Measurements from ENCODE around the gene ISG15. TPM values are rescaled to one million over a fixed set of nuclear protein-coding genes. Genes with fewer than 3 reads are reported as not detected.
"Not testable (repeated sequence)": the region's sequence is repeated elsewhere in the genome, so short reads cannot be mapped to it uniquely, and the experiment has no call there.

The ISG15 gene
- total and polyA plus RNA-seq, 2 of the 13 experiments (the other 11 are each of a cell fraction or from before 2014, with no cell fraction given) = 42.1 to 54.9 TPM

DNA sequence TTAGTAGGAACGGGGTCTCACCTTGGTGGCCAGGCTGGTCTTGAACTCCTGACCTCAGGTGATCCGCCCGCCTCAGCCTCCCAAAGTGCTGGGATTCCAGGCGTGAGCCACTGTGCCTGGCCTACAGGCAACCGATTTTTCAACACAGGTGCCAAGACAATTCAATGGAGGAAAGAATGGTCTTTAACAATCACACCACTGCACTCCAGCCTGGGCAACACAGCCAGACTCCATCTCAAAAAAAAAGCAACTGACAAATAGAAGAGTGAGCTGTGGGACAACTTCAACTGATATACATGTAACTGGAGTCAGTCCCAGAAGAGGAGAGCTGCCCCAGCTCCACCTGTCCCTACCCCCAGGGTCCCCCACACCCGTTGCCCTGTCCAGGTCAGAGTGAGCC, 18.8 kb upstream of the ISG15 start:
- intact Hi-C loops (cut with micrococcal nuclease; ENCODE audit: unreplicated experiment); BruUV-seq (replicated peaks); H3K4me2 ChIP-seq (ENCODE audit: low read depth, low read length); H3K27me3 ChIP-seq (ENCODE audit: control insufficient read depth in 1 of 2, insufficient read depth in 2 of 2, low read length in 2 of 2); H3K9ac ChIP-seq (ENCODE audit: insufficient read depth, low read depth, low read length); H2AFZ ChIP-seq (ENCODE audit: low read length); H3K36me3 ChIP-seq (replicated peaks in 1 of 2; ENCODE audit: control insufficient read depth in 1 of 2, insufficient read depth in 2 of 2, low read length in 2 of 2); CTCF ChIA-PET (ENCODE audit: low intra/inter-chr PET ratio, low total read pairs); ATAC-seq; in situ Hi-C loops (cut with HindIII; ENCODE audit: extremely low pct_ligation_motif_present, low pct_unique_long_range_greater_than_20kb); H4K20me1 ChIP-seq (ENCODE audit: insufficient read depth, low read length); H3K9me3 ChIP-seq (ENCODE audit: low read length); H3K79me2 ChIP-seq (ENCODE audit: insufficient read depth, low read length); DNase-seq (ENCODE audit: low spot score); H3K4me3 ChIP-seq (replicated peaks in 1 of 3; ENCODE audit: insufficient read depth in 1 of 3, low read depth in 2 of 3, low read length in 3 of 3); FAIRE-seq; H3K27ac ChIP-seq (ENCODE audit: extremely low read length, insufficient read depth, low read length): not testable (repeated sequence)
- peak; percentile 81 for TF ChIP-seq ZNF121 (CRISPR knock-in tag; IDR thresholded peaks at IDR 0.05)
- peaks cover 37% of the 10 kb centered on the region for H3K4me1 ChIP-seq (ENCODE audit: insufficient read depth, low read length)
- WGBS (ENCODE audit: low lambda C conversion rate) = 66% methylated on average over 6 of the region's 6 CpGs
- POLR2A ChIA-PET = interaction anchor here (1.8 kb wide), 1 partner anchor 12 kb away, joined by 6 read pairs; no protein-coding TSS in a partner anchor

GRCh38 chr1:995665-996633, 17.3 kb upstream of the ISG15 start:
- Histone ChIP-seq H4K20me1 (ENCODE audit: insufficient read depth, low read length) (peaks cover 4% of the 10 kb centered on the region; the same call in 1 of the 2 replicates), H3K4me2 (ENCODE audit: low read depth, low read length) (peak overlapping the region; percentile 57), H3K9ac (ENCODE audit: insufficient read depth, low read depth, low read length) (no peak overlapping the region), H3K27ac (ENCODE audit: extremely low read length, insufficient read depth, low read length) (no peak overlapping the region), H2AFZ (ENCODE audit: low read length) (no peak overlapping the region), H3K27me3 (ENCODE audit: control insufficient read depth in 1 of 2, insufficient read depth in 2 of 2, low read length in 2 of 2) (no peaks in the 10 kb centered on the region; a peak in 1 of 5 replicates), H3K9me3 (ENCODE audit: low read length) (peaks cover 6% of the 10 kb centered on the region), H3K4me3 (replicated peaks in 1 of 3; ENCODE audit: insufficient read depth in 1 of 3, low read depth in 2 of 3, low read length in 3 of 3) (peak overlapping the region in 1 of 3 experiments; percentile 57; a peak in 2 of 6 replicates), H3K4me1 (ENCODE audit: insufficient read depth, low read length) (peaks cover 37% of the 10 kb centered on the region), H3K36me3 (replicated peaks in 1 of 2; ENCODE audit: control insufficient read depth in 1 of 2, insufficient read depth in 2 of 2, low read length in 2 of 2) (no peaks in the 10 kb centered on the region), H3K79me2 (ENCODE audit: insufficient read depth, low read length) (peaks cover 4% of the 10 kb centered on the region)
- 13% methylated on average over 20 of the region's 30 CpGs for WGBS (ENCODE audit: low lambda C conversion rate)
- peak; percentile 86 for DNase-seq (ENCODE audit: low spot score)
- ChIA-PET POLR2A (interaction anchor here (1.4 to 1.8 kb wide), 2 partner anchors 11 to 68 kb away, joined by 4 to 6 read pairs; no protein-coding TSS in a partner anchor), CTCF (ENCODE audit: low intra/inter-chr PET ratio, low total read pairs) (no interaction called here)
- intact Hi-C loops (cut with micrococcal nuclease; ENCODE audit: unreplicated experiment) (no loop called here), in situ Hi-C loops (cut with HindIII; ENCODE audit: extremely low pct_ligation_motif_present, low pct_unique_long_range_greater_than_20kb) (no loop called here)
- BruUV-seq (replicated peaks) = no TSS peak
- FAIRE-seq = peak; percentile 87
- ATAC-seq = peak; percentile 22
- TF ChIP-seq SMARCE1 (IDR thresholded peaks at IDR 0.05; ENCODE audit: borderline replicate concordance) (no peak), ZFP36L2 (CRISPR knock-in tag; IDR thresholded peaks at IDR 0.05) (no peak), ZNF883 (CRISPR knock-in tag; IDR thresholded peaks at IDR 0.05; ENCODE audit: not compliant biosample characterization) (no peak), MXD1 (CRISPR knock-in tag; IDR thresholded peaks at IDR 0.05) (no peak), DNMT3B (CRISPR knock-in tag; conservative IDR thresholded peaks at IDR 0.05) (no peak), ZBTB4 (CRISPR knock-in tag; IDR thresholded peaks at IDR 0.05; ENCODE audit: borderline replicate concordance) (no peak), ATF3 (CRISPR knock-in tag; IDR thresholded peaks at IDR 0.05) (no peak), CCAR2 (optimal IDR thresholded peaks at IDR 0.05; ENCODE audit: low read depth, low read length) (no peak), NCOA5 (CRISPR knock-in tag; IDR thresholded peaks at IDR 0.05) (no peak), MIER3 (CRISPR knock-in tag; IDR thresholded peaks at IDR 0.05; ENCODE audit: borderline replicate concordance) (no peak), ZNF703 (CRISPR knock-in tag; IDR thresholded peaks at IDR 0.05; ENCODE audit: borderline replicate concordance) (no peak), TAF1 (CRISPR knock-in tag; IDR thresholded peaks at IDR 0.05) (no peak)

Measured in HepG2 (cell line).